K562 (cell line): ENCODE data around the gene CERS5. TPM values are rescaled to one million over a fixed set of nuclear protein-coding genes. Genes with fewer than 3 reads are reported as not detected.
A peak's percentile ranks its signal among the peaks of the same experiment; 100 is the strongest.

Experiments used
- ATF7 ChIP-seq: fragments of 450-650 bp; IDR thresholded peaks from 2 replicates; pipeline ENCODE4 v1.7.1; 2014; ENCODE audit warnings: mild to moderate bottlenecking, moderate library complexity
- CREB1 ChIP-seq, 2 experiments: sonication (generic) in 1 of 2; formaldehyde crosslinking in 1 of 2; IDR thresholded peaks; 2 replicates each; pipeline versions ENCODE4 v1.6.1 to v1.8.0; 2012 to 2022; ENCODE audit warnings: inconsistent platforms in 1 of 2, mild to moderate bottlenecking in 1 of 2, missing genetic modification reagents in 1 of 2, moderate library complexity in 1 of 2
- ETS1 ChIP-seq: conservative IDR thresholded peaks from 2 replicates; pipeline ENCODE4 v1.6.1; 2011; ENCODE audit warnings: low read depth, mild to moderate bottlenecking, low read length; ENCODE audit not compliant: control insufficient read depth
- HDAC1 ChIP-seq, 2 experiments: fragments of 450-650 bp; IDR thresholded peaks; 2 replicates each; pipeline ENCODE4 v1.6.1; 2016 to 2017; ENCODE audit warnings: inconsistent platforms in 1 of 2, mild to moderate bottlenecking in 1 of 2, moderate library complexity in 1 of 2
- HMGN3 ChIP-seq: IDR thresholded peaks from 2 replicates; pipeline ENCODE4 v1.6.1; 2011; ENCODE audit warnings: borderline replicate concordance, low read depth, mild to moderate bottlenecking, mixed read lengths, low read length; ENCODE audit not compliant: insufficient read length; ENCODE audit errors: extremely low read depth
- NBN ChIP-seq: fragments of 450-650 bp; IDR thresholded peaks from 2 replicates; pipeline ENCODE4 v1.6.1; 2016; ENCODE audit warnings: low read depth, mild to moderate bottlenecking
- NKRF ChIP-seq: fragments of 450-650 bp; IDR thresholded peaks from 2 replicates; pipeline ENCODE4 v1.6.1; 2016; ENCODE audit warnings: borderline replicate concordance
- PHF20 ChIP-seq: fragments of 450-650 bp; IDR thresholded peaks from 2 replicates; pipeline ENCODE4 v1.6.1; 2018; ENCODE audit not compliant: partially characterized antibody
- PHF8 ChIP-seq: fragments of 200-600 bp; sonication (generic); IDR thresholded peaks from 2 replicates; pipeline ENCODE4 v1.6.1; 2012; ENCODE audit warnings: mixed run types, mild to moderate bottlenecking, inconsistent platforms, low read length, moderate library complexity, borderline replicate concordance
- RB1 ChIP-seq: fragments of 450-650 bp; IDR thresholded peaks from 2 replicates; pipeline ENCODE4 v1.6.1; 2017; ENCODE audit warnings: low read depth, mild to moderate bottlenecking
- RNF2 ChIP-seq: sonication (generic); IDR thresholded peaks from 2 replicates; pipeline ENCODE4 v1.6.1; 2016
- SRF ChIP-seq, 2 experiments: fragments of 250-450, 450-650 bp in 1 of 2; sonication (Bioruptor Pico) in 1 of 2; sonication (generic) in 1 of 2; formaldehyde crosslinking; IDR thresholded peaks; 2 replicates each; pipeline versions ENCODE4 v1.5.0 to v1.5.1; 2020 to 2022; ENCODE audit warnings: mild to moderate bottlenecking in 1 of 2, missing genetic modification reagents in 1 of 2
- XRCC5 ChIP-seq: fragments of 200-400 bp; formaldehyde crosslinking; IDR thresholded peaks from 2 replicates; pipeline ENCODE4 v1.6.1; 2017; ENCODE audit warnings: low read depth, mild to moderate bottlenecking, low read length
- ZC3H4 ChIP-seq: sonication (generic); formaldehyde crosslinking; IDR thresholded peaks from 2 replicates; pipeline ENCODE4 v1.9.0; 2021; ENCODE audit warnings: missing genetic modification reagents, borderline replicate concordance
- polyA plus RNA-seq, 8 experiments: library from polyadenylated mRNA; depleted of rRNA in 4 of 8; stranded (reverse) in 5 of 8; unstranded in 3 of 8; fragments of >200 nt; fragmentation: Nextera tagmentation in 2 of 8; fragmentation: Illumina TruSeq in 1 of 8; extraction: Ambion mirVana in 2 of 8; extraction: Trizol in 1 of 8; gene quantifications; 2 replicates each; pipeline versions ENCODE4 v1.2.1 to v1.2.3, GENCODE V29; 2011 to 2014; ENCODE audit warnings: inconsistent platforms in 1 of 8, missing spikeins in 1 of 8
- total RNA-seq, 7 experiments: library from RNA; depleted of rRNA in 6 of 7; stranded (reverse); fragments of >200 nt in 6 of 7; fragmentation: Illumina TruSeq in 2 of 7; extraction: Trizol in 2 of 7; gene quantifications; 2 replicates each; pipeline versions ENCODE4 v1.2.1 to v1.2.3, GENCODE V29; 2011 to 2021; ENCODE audit warnings: low replicate concordance in 1 of 7
- TF ChIP-seq, protein P1 (sequence below), 3 experiments: fragments of 200-800 bp in 1 of 3; sonication (Bioruptor generic) in 1 of 3; sonication (generic) in 1 of 3; formaldehyde crosslinking in 1 of 3; IDR thresholded peaks; 2 replicates each; pipeline versions ENCODE4 v1.6.1 to v1.8.0; 2016 to 2022; ENCODE audit warnings: mild to moderate bottlenecking in 2 of 3, missing compliant biosample characterization in 2 of 3, missing genetic modification characterization in 2 of 3, missing genetic modification reagents in 1 of 3
- TF ChIP-seq, protein P2 (sequence below): sonication (generic); formaldehyde crosslinking; IDR thresholded peaks from 2 replicates; pipeline ENCODE4 v1.8.0; 2022; ENCODE audit warnings: missing genetic modification reagents, mild to moderate bottlenecking, borderline replicate concordance
- TF ChIP-seq, protein P3 (sequence below): sonication (generic); formaldehyde crosslinking; IDR thresholded peaks from 2 replicates; pipeline ENCODE4 v1.8.0; 2022; ENCODE audit warnings: missing genetic modification reagents, mild to moderate bottlenecking, moderate library complexity, borderline replicate concordance

The CERS5 gene
- total and polyA plus RNA-seq, 9 of the 15 experiments (the other 6 are each of a cell fraction or from before 2014, with no cell fraction given), result 6.1 to 47.5 (median 17.8) TPM

- TF ChIP-seq, protein P1, sequence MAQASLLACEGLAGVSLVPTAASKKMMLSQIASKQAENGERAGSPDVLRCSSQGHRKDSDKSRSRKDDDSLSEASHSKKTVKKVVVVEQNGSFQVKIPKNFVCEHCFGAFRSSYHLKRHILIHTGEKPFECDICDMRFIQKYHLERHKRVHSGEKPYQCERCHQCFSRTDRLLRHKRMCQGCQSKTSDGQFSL (CRISPR knock-in tag; IDR thresholded peaks at IDR 0.05), result no peak
- TF ChIP-seq, protein P1 (tag; IDR thresholded peaks at IDR 0.05), result no peak
- TF ChIP-seq RNF2, result no peak
- TF ChIP-seq, protein P2, sequence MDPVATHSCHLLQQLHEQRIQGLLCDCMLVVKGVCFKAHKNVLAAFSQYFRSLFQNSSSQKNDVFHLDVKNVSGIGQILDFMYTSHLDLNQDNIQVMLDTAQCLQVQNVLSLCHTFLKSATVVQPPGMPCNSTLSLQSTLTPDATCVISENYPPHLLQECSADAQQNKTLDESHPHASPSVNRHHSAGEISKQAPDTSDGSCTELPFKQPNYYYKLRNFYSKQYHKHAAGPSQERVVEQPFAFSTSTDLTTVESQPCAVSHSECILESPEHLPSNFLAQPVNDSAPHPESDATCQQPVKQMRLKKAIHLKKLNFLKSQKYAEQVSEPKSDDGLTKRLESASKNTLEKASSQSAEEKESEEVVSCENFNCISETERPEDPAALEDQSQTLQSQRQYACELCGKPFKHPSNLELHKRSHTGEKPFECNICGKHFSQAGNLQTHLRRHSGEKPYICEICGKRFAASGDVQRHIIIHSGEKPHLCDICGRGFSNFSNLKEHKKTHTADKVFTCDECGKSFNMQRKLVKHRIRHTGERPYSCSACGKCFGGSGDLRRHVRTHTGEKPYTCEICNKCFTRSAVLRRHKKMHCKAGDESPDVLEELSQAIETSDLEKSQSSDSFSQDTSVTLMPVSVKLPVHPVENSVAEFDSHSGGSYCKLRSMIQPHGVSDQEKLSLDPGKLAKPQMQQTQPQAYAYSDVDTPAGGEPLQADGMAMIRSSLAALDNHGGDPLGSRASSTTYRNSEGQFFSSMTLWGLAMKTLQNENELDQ (CRISPR knock-in tag), result no peak
- TF ChIP-seq NKRF, result 0 out of 2 replicates have a peak, but pooled peaks have one; percentile 30
- TF ChIP-seq PHF20, result peak; percentile 70
- peak; percentile 16; the same call in 1 of the 2 replicates for TF ChIP-seq ETS1
- TF ChIP-seq, protein P3, sequence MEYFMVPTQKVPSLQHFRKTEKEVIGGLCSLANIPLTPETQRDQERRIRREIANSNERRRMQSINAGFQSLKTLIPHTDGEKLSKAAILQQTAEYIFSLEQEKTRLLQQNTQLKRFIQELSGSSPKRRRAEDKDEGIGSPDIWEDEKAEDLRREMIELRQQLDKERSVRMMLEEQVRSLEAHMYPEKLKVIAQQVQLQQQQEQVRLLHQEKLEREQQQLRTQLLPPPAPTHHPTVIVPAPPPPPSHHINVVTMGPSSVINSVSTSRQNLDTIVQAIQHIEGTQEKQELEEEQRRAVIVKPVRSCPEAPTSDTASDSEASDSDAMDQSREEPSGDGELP, result peak; percentile 78
- peak in 1 of 2 experiments; percentile 40; a peak in 2 of 4 replicates for TF ChIP-seq HDAC1 (IDR thresholded peaks at IDR 0.05)
- peak; percentile 81 for TF ChIP-seq ATF7
- TF ChIP-seq PHF8, result peak; percentile 84; the same call in 1 of the 2 replicates
- TF ChIP-seq CREB1 (IDR thresholded peaks at IDR 0.05), result peak; percentile 22; the same call in 1 of the 2 replicates
- TF ChIP-seq CREB1 (CRISPR knock-in tag; IDR thresholded peaks at IDR 0.05), result 0 out of 2 replicates have a peak, but pooled peaks have one; percentile 19
- TF ChIP-seq NBN, result 0 out of 2 replicates have a peak, but pooled peaks have one; percentile 26
- peak; percentile 81; the same call in 1 of the 2 replicates for TF ChIP-seq RB1
- peak; percentile 97 for TF ChIP-seq HMGN3
- TF ChIP-seq SRF (CRISPR knock-in tag; IDR thresholded peaks at IDR 0.05), result peak in 1 of 2 experiments; percentile 91; a peak in 2 of 4 replicates
- TF ChIP-seq ZC3H4 (CRISPR knock-in tag), result no peak
- peak; percentile 65 for TF ChIP-seq XRCC5
Measured at GRCh38 chr12:50167049-50167828, at the start of gene CERS5 (continued).
